GM21360 (cell line): ENCODE measurements around the gene CHST1.

ENCODE experiments used
- ATAC-seq: cut with Tn5 transposase; IDR thresholded peaks from one replicate; pipeline ENCODE4 v1.9.1; 2021; ENCODE audit warnings: mild to moderate bottlenecking, moderate library complexity; ENCODE audit not compliant: unreplicated experiment

Gene CHST1

DNA sequence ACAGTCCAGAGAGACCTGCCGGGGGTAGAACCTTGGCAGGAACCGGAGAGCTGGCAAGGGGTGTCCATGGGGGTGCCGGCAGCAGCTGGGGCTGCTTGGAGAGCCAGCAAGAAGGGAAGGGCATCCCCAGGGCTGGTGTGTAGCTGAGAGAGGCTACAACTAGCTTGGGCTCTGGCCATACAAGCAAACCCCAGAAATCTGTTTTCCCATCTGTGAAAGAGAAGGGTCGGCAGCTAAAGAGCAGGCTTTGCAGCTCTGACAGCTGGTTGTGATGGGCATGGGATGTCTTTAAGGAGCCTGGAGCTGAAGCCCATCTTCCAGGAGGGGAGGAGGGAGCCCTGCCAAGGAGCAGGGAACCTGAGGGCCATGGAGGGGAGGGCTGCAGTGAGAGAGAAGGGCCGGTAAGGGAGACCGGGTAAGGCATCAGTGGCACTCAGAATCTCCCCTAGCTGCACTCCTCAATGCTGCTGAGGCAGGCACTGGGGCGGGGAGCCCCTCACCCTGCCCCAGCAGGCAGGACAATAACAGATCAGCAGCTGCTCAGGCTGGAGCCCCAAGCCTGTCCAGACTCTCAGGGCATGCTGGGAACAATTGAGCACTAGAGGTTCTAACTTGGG, 3.9 kb downstream of the CHST1 start:
- no peak for ATAC-seq

DNA sequence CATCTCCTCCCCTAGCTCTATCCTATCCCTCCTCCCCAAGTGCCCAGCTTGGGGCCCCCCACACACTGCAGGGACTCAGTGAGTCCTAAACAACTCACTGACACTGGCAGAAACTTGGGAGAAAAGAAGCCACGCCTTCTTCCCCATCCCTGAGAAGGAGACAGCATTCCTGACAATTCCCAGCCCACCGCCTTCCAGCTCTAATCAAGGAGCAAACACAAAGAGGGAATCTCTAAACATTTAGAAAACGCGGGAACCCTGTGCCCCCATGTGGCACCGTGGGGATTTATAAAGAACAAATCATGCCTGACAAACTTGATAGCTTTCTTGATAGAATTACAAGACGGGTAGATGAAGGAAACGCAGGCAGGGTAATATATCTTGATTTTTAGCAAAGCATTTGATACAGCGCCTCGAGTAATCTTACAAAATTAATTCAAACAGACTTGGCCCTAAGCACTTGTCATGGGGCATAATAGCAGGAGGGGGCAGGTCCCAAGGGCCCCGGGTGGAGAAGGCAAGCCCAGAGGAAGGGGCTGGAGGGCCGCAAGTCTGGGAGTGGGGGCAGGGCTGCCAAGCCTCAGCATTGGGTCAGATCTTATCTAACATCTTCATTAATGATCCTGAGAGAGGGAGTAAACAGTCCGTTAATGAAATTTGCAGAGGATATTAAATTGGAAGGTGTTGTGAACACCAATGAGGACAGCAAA, 4.5 kb downstream of the CHST1 start:
- no peak for ATAC-seq

DNA sequence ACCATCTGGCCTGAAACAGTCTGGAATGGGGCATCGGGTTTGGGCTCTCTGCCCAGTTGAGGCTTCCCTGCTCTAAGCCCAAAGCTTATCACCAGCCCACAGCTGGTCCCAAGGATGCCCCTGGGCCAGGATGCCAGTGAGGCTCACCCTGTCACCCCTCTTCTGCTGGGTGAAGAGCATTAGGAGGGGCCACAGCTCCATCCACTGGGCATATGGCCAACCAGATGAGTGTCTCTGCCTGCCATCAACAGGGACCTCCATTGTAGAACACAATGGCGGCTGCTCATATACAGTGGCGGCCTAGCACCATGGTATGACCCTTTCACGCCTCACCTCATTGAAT, 5.6 kb downstream of the CHST1 start:
- no peak for ATAC-seq

DNA sequence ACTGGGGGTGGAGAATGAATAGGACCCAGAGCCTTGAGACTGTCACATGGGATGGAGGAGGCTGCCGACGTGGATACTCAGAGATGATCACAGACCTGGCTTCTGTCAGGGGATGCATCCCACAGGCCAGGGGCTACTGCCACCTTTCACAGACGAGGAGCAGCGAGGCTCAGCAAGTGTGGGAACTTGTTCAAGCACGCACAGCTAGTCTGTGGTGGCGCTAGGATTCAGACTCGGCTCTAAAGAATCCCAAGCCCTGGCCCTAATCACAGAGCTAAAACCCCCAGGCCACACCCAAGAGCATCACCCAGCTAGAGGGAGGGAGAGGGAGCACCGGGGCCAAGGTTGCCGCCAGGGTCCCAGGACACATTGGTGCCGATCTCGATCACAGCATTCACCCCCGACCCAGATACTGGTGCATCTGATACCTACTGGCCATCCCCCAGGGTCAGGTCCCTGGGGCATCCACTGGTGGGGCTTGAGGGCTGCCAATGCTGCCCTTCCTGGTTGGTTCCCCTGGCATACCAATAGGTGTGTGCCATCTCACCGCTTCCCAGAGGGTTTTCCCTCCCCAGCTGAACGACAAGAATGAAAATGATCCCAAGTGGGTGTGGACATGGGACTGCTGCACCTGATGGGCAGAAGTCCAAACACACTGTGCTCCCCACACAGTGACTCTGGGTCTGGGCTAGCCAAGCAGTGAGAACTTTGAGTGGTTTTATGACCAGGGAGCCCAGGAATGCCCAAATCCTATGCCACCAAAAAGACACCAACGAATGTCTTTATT, 6.2 kb downstream of the CHST1 start:
- ATAC-seq: no peak

DNA sequence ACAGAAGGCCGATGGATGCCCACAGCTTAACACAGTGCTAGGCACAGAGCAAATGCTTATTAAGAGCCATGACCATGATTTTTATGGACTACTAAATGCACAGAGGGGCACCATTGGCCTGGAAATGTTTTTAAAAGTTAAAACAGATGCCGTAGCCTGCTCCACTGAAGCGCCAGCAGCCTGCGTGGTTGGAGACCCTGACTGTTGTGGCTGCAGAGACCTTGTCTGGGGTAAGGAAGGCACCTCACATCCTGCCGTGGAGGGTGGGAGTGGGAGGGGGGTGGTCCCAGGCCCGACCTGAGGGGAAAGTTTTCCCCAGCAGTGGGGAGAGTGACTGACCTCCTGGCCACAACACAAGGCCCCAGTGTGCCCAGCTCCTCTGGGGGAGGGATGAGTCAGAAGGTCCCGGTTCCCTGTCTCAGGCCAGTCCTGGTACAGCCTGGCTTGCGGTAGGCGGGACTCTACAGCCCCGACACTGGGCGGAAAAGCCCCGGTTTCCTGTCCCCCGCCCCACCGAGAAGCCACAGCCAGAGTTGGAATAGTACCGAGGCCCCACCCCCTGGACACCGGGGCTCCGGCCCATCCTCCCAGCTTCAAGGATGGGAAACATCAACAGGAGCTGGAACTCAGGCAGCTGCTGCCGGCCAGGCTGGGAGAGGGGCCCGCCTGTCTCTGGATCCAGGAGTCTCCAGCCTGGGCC, 7.0 kb downstream of the CHST1 start:
- no peak for ATAC-seq

DNA sequence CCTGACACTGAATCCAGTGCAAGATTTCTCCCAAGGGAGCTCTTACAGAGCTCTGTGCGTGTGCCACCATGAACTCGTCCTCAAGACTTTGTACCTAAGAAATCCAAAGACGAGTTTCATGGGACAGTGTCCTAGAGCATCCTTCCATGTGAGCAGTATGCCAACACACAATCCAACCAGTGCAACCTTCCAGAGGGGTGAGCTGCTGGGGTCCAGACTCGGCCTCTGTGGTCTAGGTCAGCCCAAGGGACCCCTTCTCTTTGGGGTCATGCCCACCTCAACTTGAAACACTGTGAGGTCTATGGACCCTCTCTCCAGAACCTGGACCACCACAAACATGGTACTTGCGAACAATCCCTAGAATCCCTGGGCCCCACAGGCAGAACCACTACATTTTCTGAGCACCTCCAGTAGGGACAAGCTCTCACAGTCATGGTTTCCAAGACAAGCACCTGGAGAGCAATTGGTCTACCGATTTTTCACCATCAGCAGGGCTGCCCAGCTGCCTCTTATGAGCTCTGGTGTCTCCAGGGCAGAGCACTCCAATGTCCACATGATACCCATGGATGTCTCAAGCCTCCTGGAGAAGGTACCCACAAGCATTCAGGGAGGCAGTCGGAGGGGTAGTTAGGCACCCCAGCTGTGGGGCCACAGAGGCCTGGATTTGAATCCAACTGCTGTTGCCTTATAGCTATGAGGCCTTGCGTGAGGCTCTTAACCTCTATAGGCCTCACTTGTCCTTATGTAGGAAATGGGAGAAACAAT, 7.7 kb downstream of the CHST1 start:
- ATAC-seq: no peak

DNA sequence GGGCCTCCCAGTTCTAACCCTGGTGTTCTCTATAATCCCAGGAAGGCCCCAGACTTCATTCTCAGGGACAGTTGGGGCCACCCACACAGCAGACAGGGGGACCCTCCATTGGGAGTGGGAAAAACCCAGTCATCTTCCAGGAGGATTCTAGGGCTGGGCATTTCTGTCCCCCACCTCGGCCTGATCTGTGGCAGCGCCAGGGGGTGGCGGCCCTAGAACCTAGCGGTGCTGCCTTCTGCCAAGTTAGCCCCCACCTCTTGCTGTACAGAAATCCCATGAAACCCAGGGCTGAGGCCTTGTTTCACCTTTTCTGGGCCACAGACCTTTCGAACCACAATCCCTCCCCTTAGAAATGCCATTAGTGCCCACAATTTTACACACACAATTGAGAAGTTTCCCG, 9.6 kb downstream of the CHST1 start:
- no peak for ATAC-seq

DNA sequence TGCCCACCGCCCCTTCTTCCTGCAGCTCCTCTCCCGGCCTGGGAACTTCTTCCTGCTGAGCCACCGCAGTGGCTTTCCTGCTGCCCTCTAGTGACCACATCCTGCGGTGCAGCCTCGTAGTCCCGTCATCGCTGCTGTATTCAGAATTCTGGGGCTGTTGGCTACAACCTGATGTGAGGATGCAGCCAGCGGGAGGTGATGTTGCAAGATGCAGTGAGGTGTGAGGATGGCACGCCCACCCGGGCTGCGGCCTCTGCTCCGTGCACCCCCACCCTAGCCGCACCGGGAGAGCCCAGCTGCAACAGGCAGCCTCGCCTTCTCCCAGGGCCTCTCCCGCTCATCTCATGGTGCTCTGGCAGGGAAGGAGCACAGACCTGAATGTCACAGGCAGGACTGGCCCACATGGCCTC, 10.1 kb downstream of the CHST1 start:
- no peak for ATAC-seq

DNA sequence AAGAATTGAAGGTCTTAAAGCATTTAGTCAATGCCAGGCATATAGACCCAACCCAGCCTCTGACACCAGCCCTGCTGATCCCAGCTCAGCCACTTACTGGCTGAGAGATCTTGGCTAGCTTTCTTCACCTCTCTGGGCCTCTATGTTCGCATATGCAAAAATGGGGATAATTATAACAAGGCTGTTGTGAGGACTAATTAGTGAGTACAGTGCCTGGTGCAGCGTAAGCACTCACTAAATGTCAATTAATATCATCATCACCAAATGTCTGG, 10.5 kb downstream of the CHST1 start:
- ATAC-seq: no peak

DNA sequence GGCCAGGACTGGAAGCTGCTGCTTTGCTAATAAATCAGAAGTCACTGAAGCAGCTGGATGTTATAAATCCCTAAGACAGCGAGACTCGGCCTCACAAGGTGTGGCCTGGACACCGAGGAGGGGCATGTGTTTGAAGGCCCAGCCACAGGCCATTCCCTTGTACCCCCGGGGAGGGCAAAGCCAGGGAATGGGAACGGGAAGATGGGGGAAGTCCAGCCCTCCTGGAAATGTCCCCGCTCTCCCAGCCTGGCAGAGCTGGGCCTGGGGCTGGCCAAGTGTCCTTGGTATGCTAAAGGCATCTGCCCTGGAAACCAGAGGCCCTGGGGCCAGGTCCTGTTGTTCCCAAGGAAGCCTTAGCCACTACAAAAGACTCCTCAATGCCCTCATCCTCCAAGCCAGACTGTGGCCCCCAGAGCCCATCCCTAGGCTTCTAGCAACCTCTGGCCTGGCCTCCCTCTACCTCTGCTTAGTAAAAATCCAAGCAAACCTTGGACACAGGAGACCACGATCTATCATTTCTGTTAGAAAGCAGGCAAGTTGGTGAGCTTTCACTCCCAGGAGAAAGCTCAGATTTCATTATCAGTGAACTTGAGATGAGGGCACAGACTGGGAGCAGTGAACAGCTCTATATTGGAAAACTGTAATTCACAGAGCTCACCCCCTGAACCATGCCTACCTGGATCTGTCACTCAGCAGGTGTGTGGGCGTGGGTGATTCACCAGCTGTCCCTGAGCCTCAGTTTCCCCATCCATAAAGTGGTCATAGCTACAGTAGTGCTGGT, 11.0 kb downstream of the CHST1 start:
- ATAC-seq: no peak

DNA sequence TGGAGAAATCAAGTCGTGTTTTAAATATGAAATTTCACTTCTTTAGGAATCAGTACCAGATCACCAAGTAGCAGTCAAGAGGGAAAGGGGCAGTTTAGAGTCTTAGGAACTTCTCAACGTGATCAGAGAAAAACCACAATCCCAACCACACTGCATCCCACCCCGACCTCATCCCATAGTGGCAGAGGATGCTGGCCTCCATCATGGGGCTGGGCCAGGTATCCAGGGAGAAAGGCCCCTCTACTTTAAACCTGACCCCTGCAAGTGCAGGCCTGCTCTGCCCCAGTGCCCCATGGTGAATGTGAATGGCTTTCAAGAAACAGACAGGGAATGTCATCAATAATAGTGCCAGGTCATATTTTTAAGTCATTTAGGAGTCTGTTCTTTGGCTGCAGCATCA, 12.1 kb downstream of the CHST1 start:
- no peak for ATAC-seq

DNA sequence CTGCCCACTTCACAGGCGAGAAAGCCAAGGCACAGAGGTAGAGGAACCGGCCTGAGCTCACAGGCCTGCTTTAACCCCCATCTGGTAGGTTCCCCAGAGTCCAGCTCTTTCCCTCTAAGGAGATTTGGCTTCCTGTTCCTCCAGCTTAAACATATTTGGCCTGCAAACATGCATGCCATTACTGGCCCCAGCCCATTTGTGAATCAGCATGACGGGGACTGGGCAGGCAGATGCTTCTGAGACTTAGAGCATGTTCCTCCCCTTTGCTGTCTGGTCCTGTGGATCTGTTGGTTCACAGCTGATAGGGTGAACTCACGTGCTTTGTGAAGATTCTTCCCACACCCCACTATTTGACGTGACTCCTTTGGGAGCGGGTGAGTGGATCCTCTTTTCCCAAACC, 12.6 kb downstream of the CHST1 start:
- ATAC-seq: no peak

DNA sequence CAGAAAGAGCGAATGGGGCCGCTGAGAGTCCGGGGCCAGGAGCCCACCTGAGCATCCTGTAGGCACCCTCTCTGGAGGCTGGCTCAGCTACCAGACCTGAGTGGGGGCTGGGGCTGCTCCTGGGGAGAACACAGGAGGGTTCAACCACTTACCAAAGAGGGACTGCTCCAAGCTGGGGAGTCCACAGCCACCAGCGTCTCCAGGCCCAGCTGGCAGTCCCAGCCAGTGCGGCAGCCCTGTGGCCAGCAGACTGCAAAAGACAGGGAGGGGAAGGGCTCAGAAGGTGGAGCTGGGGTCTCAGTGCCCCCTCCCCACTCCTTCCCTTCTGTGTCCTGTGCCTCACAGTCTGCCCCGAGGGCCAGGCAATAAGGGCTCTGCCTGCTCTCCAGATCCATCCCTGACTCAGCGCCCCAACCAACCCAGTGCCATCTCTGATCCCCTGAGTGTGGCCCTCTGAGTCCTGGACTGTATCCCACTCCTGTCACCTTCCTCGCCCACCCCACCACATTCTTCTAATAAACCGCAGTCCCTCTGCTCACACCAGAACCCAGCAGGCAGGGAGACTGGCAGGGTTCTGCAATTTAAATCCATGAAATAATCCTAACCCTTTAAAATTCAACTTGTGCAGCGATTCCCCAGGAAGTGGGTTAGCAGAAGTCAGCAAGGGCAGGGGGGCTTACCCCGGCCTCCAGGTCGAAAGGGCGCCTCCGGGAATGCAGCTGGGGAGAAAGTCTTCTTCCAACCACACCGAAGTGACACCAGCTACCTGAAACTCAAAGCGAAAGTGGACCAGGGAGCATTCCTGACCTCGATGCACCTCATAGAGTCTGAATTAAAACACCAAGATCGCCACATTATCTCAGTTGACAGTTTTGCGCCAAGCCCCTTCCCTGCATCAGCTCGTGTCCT, 13.3 kb downstream of the CHST1 start:
- no peak for ATAC-seq

DNA sequence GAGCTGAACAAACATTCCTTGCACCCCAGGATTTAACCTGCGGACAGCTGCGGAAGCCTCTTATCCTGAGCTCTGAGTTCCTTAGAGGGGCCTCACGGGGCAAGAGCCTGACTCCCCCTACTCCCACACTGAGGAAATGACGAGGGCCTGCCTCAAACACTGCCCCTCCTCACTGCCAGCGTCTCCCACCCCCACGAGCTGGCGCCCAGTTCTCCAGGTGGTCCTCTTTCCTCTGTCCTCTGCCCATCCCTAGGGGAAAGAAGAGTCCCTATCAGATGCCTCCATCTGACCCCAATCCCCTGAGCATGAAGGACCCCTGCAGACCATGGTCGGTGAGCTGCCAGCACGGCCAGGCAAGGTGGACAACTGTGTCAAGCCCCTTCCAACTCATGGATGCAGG, 14.3 kb downstream of the CHST1 start:
- ATAC-seq: no peak

DNA sequence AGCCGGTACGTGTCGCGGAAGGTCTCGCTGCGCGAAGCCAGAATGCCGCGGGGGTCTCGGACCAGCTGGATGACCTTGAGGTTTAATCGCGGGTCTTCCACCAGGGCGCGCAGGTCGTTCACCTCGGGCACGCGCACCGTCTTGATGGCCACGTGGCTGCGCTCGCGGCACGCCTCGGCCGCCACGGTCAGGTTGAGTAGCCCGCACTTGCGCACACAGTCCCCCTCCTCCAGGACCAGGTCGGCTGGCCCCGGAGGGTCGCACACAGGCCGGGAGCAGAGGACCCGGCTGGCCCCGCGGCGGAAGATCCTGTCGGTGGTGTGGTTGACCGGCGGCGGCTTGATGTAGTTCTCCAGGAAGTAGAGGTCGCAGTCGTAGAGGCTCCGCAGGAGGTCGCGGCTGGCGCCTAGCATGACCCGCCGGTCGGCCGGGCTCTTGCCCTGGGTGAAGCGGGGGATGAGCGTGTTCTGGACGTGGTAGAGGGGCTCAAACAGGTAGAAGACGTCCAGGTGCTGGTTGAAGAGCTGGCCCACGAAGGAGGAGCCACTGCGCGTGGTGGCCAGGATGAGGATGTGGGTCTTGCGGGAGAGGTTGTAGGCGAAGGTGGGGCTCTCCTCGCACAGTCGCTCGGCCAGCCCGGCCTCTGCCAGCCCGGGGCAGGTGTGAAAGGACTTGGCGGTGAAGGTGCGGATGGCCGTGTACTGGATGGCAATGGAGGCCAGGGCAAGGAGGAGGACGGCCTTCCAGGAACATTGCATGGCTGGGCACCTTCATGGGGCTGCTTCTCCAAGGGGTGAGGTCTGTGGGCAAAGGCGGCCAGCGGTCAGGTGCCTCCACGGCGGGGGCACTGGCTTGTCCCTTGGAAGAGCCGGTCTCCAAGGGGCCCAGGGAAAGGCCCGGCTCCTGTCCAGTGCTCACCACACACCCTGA, 15.0 kb downstream of the CHST1 start:
- no peak for ATAC-seq

DNA sequence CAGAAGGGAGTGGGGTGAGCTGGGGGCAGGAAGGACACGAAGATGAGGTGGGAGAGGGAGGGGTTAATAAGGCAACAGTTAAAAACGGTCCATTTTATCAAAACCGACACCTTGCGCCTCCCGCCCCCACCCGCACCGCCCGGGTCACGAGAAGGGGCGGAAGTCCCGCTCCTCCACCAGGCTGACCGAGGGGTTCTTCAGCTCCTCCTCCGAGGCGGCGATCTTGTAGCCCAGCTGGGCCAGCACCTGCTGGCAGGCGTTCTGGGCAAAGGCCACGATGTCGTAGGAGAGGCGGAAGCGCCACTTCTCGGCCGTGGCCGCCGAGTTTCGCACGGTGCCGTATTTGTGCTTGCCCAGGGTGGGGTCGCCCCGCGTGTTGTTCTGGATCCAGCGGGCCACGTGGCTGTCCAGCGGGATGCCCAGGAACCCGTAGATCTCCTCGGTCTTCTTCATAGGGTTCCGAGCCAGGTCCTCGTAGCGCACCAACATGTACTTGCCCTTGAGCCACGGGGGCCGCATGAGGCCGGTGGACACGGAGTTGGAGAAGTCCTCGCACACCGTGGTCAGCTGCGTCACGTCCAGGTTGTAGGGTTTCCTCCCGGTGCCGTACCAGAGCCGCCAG, 15.8 kb downstream of the CHST1 start:
- no peak for ATAC-seq

DNA sequence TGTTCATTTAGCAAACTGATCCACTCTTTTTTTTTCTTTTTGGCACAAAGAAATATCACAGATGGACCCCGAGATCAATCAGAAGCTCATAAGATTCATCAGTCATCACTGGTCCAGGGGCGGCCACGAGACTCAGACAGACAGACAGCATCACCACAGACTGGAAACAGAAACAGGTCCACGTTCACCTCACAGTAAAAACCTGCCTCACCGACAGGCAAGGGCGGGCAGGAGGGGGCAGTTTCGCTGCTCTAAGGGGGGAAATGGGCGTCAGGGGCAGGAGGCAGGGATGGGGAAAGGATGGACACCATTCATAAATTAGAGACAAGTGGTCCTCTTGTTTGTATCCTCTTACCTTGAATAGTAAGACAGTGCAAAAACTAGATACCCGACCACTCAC, 16.5 kb downstream of the CHST1 start:
- ATAC-seq: no peak

DNA sequence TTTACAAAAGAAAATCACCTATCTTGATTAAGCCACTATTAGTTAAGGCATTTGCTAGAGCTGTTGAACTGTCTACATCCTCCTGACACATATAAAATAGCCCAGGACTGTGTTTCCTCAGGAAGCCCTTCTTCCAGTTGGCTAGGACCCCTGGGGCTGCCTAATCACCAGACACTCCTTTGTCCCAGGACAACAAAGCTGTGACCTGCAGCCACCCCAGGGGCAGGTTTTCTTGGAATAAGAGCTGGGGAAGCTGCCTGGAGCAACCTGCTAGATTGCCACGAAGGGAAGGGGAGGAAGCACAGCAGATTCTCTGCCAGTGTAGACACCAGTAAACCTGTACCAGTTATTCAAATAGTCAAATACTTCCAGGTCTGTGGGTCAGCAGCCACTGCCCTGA, 17.6 kb downstream of the CHST1 start:
- ATAC-seq: no peak
